ENCODE measurements around the gene LEPR. TPM values are rescaled to one million over a fixed set of nuclear protein-coding genes. Genes with fewer than 3 reads are reported as not detected.

The LEPR gene
- polyA plus RNA-seq, 2 of the 4 experiments (the other 2 are of a cell fraction): 3.1 to 6.5 TPM

DNA sequence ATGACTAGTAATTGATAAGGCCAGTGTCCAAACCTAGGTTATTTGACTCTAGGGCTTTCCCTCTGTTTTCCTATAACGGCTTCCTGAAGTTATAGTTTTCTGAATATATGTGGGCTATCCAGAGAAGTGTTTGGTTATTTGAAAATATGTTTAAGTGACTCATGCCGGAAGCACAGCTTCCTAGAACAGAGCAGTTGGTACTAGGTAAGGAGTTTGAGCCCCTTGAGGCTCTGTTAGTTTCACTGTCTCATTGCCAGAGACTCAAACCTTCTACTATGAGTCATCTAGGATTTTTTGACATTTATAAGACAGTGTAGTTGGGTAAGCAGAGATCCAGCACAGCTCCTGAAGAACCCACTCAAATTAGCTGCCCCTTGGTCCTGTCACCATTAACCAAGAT is 27.1 kb upstream of the LEPR start:
- no peak for FAIRE-seq
- CTCF ChIA-PET: interaction anchor here (0.7 kb wide), 1 partner anchor 11 kb away, joined by 3 read pairs; no protein-coding TSS in a partner anchor
- no peak for TF ChIP-seq FOSL2 (IDR thresholded peaks at IDR 0.05)
- 0 out of 2 replicates have a peak, but pooled peaks have one; percentile 7 for TF ChIP-seq FOSL2 (CRISPR knock-in tag; IDR thresholded peaks at IDR 0.05)
- TF ChIP-seq ESRRA (IDR thresholded peaks at IDR 0.05; ENCODE audit: borderline replicate concordance, low read length): no peak
- Histone ChIP-seq H3K4me2 (no peak overlapping the region), H3K27ac (no peak overlapping the region), H3K4me1 (no peaks in the 10 kb centered on the region), H3K9me3 (no peaks in the 10 kb centered on the region), H3K4me3 (no peak overlapping the region)
- WGBS (ENCODE audit: missing lambda C conversion rate): 83% methylated on average over 2 of the region's 2 CpGs
- ATAC-seq: no peak
- no peak for DNase-seq (ENCODE audit: low read depth in 1 of 2, low spot score in 1 of 2)
- POLR2A ChIA-PET: no interaction called here

DNA sequence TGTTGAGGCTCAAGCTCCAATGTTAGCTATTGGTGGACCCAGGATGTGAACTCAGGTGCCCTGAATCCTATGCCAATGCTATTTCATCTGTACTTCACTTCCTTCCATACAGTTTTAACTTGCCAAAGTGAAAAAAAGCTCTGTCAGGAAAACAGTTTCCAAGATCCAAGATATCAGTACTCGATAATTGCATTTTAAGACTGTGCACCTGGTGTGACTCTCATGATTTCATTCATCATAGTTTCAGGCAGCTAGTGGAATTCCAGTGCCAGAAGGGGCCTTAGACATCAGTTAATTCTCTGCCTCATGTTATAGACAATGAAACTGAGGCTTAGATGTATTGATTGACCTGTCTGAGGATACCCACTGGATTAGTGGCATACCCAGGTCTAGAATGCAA is 26.5 kb upstream of the LEPR start:
- 90% methylated on average over 1 of the region's 1 CpG for WGBS (ENCODE audit: missing lambda C conversion rate)
- no peak for FAIRE-seq
- TF ChIP-seq POLR2A (IDR thresholded peaks at IDR 0.05; ENCODE audit: low read length) (no peak), JUNB (IDR thresholded peaks at IDR 0.05) (no peak), ZC3H11A (IDR thresholded peaks at IDR 0.05) (no peak), TP53 (CRISPR knock-in tag; IDR thresholded peaks at IDR 0.05) (no peak), ZFP36 (IDR thresholded peaks at IDR 0.05; ENCODE audit: borderline replicate concordance, partially characterized antibody) (no peak), RNF2 (IDR thresholded peaks at IDR 0.05; ENCODE audit: borderline replicate concordance, low read depth) (no peak), ESRRA (IDR thresholded peaks at IDR 0.05; ENCODE audit: borderline replicate concordance, low read length) (no peak), SREBF2 (IDR thresholded peaks at IDR 0.05) (no peak), CBX2 (IDR thresholded peaks at IDR 0.05; ENCODE audit: borderline replicate concordance, low read depth) (no peak), PHF8 (IDR thresholded peaks at IDR 0.05; ENCODE audit: borderline replicate concordance, low read depth) (no peak), HOXB13 (CRISPR knock-in tag; IDR thresholded peaks at IDR 0.05; ENCODE audit: low read depth) (no peak), FOSL2 (IDR thresholded peaks at IDR 0.05) (no peak), FOSL2 (CRISPR knock-in tag; IDR thresholded peaks at IDR 0.05) (no peak), POLR2AphosphoS2 (conservative IDR thresholded peaks at IDR 0.05; ENCODE audit: low read length) (no peak), HOXB5 (CRISPR knock-in tag; IDR thresholded peaks at IDR 0.05) (no peak), EP300 (IDR thresholded peaks at IDR 0.05) (no peak), RAD21 (conservative IDR thresholded peaks at IDR 0.05 in 1 of 2, IDR thresholded peaks at IDR 0.05 in 1 of 2) (no peak)
- TF ChIP-seq, protein P1, sequence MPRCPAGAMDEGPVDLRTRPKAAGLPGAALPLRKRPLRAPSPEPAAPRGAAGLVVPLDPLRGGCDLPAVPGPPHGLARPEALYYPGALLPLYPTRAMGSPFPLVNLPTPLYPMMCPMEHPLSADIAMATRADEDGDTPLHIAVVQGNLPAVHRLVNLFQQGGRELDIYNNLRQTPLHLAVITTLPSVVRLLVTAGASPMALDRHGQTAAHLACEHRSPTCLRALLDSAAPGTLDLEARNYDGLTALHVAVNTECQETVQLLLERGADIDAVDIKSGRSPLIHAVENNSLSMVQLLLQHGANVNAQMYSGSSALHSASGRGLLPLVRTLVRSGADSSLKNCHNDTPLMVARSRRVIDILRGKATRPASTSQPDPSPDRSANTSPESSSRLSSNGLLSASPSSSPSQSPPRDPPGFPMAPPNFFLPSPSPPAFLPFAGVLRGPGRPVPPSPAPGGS (IDR thresholded peaks at IDR 0.05): no peak
- TF ChIP-seq, protein P2, sequence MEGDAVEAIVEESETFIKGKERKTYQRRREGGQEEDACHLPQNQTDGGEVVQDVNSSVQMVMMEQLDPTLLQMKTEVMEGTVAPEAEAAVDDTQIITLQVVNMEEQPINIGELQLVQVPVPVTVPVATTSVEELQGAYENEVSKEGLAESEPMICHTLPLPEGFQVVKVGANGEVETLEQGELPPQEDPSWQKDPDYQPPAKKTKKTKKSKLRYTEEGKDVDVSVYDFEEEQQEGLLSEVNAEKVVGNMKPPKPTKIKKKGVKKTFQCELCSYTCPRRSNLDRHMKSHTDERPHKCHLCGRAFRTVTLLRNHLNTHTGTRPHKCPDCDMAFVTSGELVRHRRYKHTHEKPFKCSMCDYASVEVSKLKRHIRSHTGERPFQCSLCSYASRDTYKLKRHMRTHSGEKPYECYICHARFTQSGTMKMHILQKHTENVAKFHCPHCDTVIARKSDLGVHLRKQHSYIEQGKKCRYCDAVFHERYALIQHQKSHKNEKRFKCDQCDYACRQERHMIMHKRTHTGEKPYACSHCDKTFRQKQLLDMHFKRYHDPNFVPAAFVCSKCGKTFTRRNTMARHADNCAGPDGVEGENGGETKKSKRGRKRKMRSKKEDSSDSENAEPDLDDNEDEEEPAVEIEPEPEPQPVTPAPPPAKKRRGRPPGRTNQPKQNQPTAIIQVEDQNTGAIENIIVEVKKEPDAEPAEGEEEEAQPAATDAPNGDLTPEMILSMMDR (IDR thresholded peaks at IDR 0.05): no peak
- TF ChIP-seq, protein P3, sequence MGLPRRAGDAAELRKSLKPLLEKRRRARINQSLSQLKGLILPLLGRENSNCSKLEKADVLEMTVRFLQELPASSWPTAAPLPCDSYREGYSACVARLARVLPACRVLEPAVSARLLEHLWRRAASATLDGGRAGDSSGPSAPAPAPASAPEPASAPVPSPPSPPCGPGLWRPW (IDR thresholded peaks at IDR 0.05): no peak
- TF ChIP-seq, protein P4, sequence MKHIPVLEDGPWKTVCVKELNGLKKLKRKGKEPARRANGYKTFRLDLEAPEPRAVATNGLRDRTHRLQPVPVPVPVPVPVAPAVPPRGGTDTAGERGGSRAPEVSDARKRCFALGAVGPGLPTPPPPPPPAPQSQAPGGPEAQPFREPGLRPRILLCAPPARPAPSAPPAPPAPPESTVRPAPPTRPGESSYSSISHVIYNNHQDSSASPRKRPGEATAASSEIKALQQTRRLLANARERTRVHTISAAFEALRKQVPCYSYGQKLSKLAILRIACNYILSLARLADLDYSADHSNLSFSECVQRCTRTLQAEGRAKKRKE (CRISPR knock-in tag; IDR thresholded peaks at IDR 0.05; ENCODE audit: low read depth): no peak
- ChIA-PET POLR2A (no interaction called here), CTCF (interaction anchor here (0.7 kb wide), 1 partner anchor 11 kb away, joined by 3 read pairs; no protein-coding TSS in a partner anchor)
- Histone ChIP-seq H3K27ac (no peak overlapping the region), H3K4me2 (no peak overlapping the region), H3K4me3 (no peak overlapping the region), H3K4me1 (no peaks in the 10 kb centered on the region), H3K9me3 (no peaks in the 10 kb centered on the region)
- DNase-seq (ENCODE audit: low read depth in 1 of 2, low spot score in 1 of 2): no peak
- ATAC-seq: no peak

All from A549 (cell line).